OCI-LY7 (cell line): Measurements from ENCODE around the gene CNDP1.

Experiments used
- CTCF ChIP-seq: fragments of 200-600 bp; sonication (generic); conservative IDR thresholded peaks from 2 replicates; pipeline ENCODE4 v1.5.1; 2014; ENCODE audit warnings: mild to moderate bottlenecking, antibody characterized with exemption, low read length, moderate library complexity, mixed read lengths
- EZH2phosphoT487 ChIP-seq: fragments of 200-600 bp; sonication (generic); IDR thresholded peaks from 2 replicates; pipeline ENCODE4 v1.6.1; 2018; ENCODE audit warnings: low read depth, borderline replicate concordance, mild to moderate bottlenecking, mixed run types, antibody characterized with exemption, low read length, moderate library complexity, mixed read lengths

- TF ChIP-seq CTCF (no peak), EZH2phosphoT487 (no peak)
These were observed 23.8 kb downstream of the CNDP1 start for GRCh38 chr18:74558096-74558495.
